ENCODE data around the gene SDHA. TPM values are rescaled to one million over a fixed set of nuclear protein-coding genes. Genes with fewer than 3 reads are reported as not detected.

SDHA gene
- total and polyA plus RNA-seq, 10 donors = 58.6 to 135 (median 107) TPM

DNA sequence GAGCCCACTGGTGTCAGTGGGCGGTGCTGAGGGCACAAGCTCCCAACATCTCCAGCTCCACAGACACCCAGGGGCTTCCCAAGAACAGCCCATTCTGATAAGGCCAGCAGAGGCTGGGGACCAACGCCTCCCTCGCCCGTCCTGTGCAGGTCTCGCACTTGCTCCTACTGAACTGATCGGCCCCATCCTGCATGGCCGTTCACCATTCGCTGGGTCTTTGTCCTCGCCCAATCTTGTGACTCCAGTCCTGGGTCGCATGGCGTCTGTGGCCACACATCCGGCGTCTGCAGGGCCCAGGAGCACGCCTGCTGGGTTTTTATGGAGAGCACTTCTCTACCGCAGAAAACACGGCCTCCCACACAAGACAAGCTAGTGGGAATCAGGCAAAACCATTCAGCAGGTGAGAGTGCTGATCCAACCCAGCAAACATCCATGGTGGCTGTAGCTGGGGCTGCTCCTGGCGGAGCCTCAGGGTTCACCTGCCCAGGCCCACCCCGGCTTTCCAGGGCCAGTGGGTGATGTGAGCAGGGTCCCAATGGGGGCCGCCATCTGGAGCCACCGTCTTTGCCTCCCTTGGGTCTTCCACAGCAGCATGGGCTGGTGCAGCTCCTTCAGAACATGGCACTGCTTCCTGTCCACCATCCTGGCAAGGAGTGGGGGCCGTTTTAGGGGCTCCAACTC lies 19.5 kb upstream of the SDHA start:
- intact Hi-C loops (cut with DNase I; ENCODE audit: low total_unique reads) = no loop called here
- TF ChIP-seq POLR2AphosphoS5 (IDR thresholded peaks at IDR 0.05) (no peak), POLR2A (IDR thresholded peaks at IDR 0.05) (no peak)
- TF ChIP-seq, protein P1, sequence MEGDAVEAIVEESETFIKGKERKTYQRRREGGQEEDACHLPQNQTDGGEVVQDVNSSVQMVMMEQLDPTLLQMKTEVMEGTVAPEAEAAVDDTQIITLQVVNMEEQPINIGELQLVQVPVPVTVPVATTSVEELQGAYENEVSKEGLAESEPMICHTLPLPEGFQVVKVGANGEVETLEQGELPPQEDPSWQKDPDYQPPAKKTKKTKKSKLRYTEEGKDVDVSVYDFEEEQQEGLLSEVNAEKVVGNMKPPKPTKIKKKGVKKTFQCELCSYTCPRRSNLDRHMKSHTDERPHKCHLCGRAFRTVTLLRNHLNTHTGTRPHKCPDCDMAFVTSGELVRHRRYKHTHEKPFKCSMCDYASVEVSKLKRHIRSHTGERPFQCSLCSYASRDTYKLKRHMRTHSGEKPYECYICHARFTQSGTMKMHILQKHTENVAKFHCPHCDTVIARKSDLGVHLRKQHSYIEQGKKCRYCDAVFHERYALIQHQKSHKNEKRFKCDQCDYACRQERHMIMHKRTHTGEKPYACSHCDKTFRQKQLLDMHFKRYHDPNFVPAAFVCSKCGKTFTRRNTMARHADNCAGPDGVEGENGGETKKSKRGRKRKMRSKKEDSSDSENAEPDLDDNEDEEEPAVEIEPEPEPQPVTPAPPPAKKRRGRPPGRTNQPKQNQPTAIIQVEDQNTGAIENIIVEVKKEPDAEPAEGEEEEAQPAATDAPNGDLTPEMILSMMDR (IDR thresholded peaks at IDR 0.05 in 8 of 11, conservative IDR thresholded peaks at IDR 0.05 in 3 of 11) = no peak
- peak; percentile 69 for DNase-seq
- 95 to 98% (median 96%) methylated on average over 21 of the region's 21 CpGs for WGBS, 5 donors
- no peak overlapping the region for H3K4me3 ChIP-seq
- peaks cover 0 to 7% (median 0%) of the 10 kb centered on the region in 6 donors for H3K4me1 ChIP-seq
- H3K9me3 ChIP-seq = no peaks in the 10 kb centered on the region
- H3K36me3 ChIP-seq = peaks cover 0 to 25% (median 7%) of the 10 kb centered on the region in 6 donors
- no peak overlapping the region for H3K27ac ChIP-seq
- peaks cover 0 to 1% (median 0%) of the 10 kb centered on the region in 7 donors for H3K27me3 ChIP-seq (replicated peaks in 1 of 7)

DNA sequence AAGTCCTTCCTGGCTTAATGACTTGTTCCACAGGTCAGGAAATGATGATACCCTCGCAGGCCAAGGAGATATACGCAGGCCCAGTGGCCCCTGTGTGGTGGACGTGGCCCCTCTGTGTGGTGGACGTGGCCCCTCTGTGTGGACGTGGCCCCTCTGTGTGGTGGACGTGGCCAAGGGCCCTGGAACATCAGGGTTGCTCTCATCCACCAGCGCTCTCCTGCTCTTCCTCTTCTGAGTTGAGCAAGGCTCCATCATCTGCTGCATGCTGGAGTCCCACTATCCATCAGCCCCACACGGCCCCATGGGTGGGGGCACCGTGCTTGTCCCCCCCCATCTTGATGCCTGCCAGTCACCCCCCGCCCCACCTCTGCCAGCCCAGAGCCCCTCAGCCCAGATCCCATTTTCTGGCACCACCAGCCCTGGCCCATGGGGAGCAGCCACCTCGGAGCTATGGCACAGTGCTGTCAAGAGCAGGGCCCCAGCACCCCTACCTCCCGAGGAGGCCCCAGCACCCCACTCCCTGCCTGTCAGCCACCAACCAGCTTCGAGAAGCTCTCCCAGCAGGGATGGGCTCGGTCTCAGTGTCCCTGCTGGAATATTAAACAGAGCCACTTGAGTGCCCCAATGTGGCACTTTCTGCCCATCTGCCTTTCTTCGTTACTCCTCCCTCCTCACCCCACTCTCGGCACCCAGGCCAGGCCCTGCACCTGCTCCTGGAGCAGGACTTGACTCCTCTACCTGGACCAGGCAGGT lies 18.7 kb upstream of the SDHA start:
- no peak overlapping the region for H3K4me3 ChIP-seq
- H3K4me1 ChIP-seq = peaks cover 0 to 7% (median 0%) of the 10 kb centered on the region in 6 donors
- TF ChIP-seq POLR2A (IDR thresholded peaks at IDR 0.05) = no peak
- peak in 1 of 3 donors; percentile 3 for TF ChIP-seq POLR2AphosphoS5 (IDR thresholded peaks at IDR 0.05)
- TF ChIP-seq, protein P1 (IDR thresholded peaks at IDR 0.05 in 8 of 11, conservative IDR thresholded peaks at IDR 0.05 in 3 of 11) = no peak
- peaks cover 0 to 33% (median 14%) of the 10 kb centered on the region in 6 donors for H3K36me3 ChIP-seq
- no peak overlapping the region for H3K27ac ChIP-seq
- 93 to 97% (median 94%) methylated on average over 6 to 16 of the region's 16 CpGs for WGBS, 5 donors
- intact Hi-C loops (cut with DNase I; ENCODE audit: low total_unique reads) = no loop called here
- peak; percentile 64 for DNase-seq
- H3K9me3 ChIP-seq = no peaks in the 10 kb centered on the region
- H3K27me3 ChIP-seq (replicated peaks in 1 of 7) = no peaks in the 10 kb centered on the region

DNA sequence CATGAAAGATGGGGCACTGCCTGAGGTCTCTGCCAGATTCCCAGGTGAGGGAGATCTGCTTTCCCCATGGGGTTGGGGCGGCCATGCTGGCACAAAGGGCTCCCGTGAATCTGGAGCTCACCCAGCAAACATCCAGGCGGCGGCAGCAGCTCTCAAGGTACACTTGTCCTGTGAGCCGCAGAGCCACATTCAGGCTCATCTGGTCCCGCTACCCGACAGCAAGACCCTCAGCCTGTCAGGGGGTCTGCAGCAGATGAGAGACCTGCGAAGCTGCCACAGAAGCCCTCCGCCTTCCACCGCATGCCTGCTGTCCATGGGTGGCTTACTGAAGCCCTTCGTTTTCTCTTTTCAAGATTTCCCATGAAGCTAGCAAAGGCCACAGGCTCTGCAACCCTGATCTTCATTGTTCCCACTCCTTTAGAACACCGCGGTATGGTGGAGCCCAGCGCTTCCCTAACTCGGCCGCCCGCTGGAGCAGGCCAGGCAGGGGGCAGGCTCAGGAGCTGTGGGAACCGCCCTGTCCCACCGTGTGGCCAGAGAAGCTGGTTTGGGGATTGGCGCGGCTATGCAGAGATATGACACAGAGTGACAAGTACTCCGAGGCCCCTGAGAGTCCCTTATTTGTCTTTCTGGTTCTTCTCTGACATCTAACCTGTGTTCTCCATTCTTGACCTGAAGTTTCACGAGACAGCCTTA lies 18.0 kb upstream of the SDHA start:
- Histone ChIP-seq H3K4me3 (no peak overlapping the region), H3K4me1 (peaks cover 0 to 7% (median 0%) of the 10 kb centered on the region in 6 donors), H3K27me3 (replicated peaks in 1 of 7) (no peaks in the 10 kb centered on the region), H3K27ac (no peak overlapping the region), H3K9me3 (no peaks in the 10 kb centered on the region), H3K36me3 (peaks cover 0 to 40% (median 20%) of the 10 kb centered on the region in 6 donors)
- no peak for TF ChIP-seq POLR2A (IDR thresholded peaks at IDR 0.05)
- peak; percentile 51 for DNase-seq
- 92 to 94% (median 93%) methylated on average over 23 of the region's 23 CpGs for WGBS, 5 donors
- intact Hi-C loops (cut with DNase I; ENCODE audit: low total_unique reads) = no loop called here

DNA sequence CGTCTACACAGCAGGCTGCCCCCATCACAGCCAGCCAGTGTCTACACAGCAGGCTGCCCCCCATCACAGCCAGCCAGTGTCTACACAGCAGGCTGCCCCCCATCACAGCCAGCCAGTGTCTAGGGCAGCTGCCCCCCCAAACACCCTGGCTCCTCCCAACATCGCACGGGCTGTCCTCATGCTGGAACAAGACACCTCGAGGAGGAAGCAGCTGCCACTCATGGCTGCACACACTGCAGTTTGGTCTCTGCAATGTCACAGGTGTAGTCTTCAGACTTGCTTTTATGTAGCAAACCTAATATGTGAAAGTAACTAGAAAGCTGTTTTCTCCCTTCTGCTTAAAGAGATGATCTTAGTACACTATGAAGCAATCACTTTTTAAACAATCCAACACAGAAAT lies 17.1 kb upstream of the SDHA start:
- DNase-seq = peak; percentile 74
- no peak overlapping the region for H3K4me3 ChIP-seq
- H3K4me1 ChIP-seq = peaks cover 0 to 7% (median 0%) of the 10 kb centered on the region in 6 donors
- intact Hi-C loops (cut with DNase I; ENCODE audit: low total_unique reads) = no loop called here
- TF ChIP-seq POLR2AphosphoS5 (IDR thresholded peaks at IDR 0.05) (no peak), POLR2A (IDR thresholded peaks at IDR 0.05) (no peak)
- TF ChIP-seq, protein P1 (IDR thresholded peaks at IDR 0.05 in 8 of 11, conservative IDR thresholded peaks at IDR 0.05 in 3 of 11) = no peak
- no peaks in the 10 kb centered on the region for H3K9me3 ChIP-seq
- H3K27ac ChIP-seq = no peak overlapping the region
- no peaks in the 10 kb centered on the region for H3K27me3 ChIP-seq (replicated peaks in 1 of 7)
- H3K36me3 ChIP-seq = peaks cover 0 to 49% (median 29%) of the 10 kb centered on the region in 6 donors
- 43 to 61% (median 53%) methylated on average over 4 of the region's 4 CpGs for WGBS, 5 donors
